ENCODE results near the gene CTXN3. TPM values are rescaled to one million over a fixed set of nuclear protein-coding genes. Genes with fewer than 3 reads are reported as not detected.
"Not testable (repeated sequence)": the region's sequence is repeated elsewhere in the genome, so short reads cannot be mapped to it uniquely, and the experiment has no call there.

The CTXN3 gene
- polyA plus RNA-seq, 4 donors = not detected

- Histone ChIP-seq H3K27me3 (ENCODE audit: control insufficient read depth in 3 of 3, insufficient read depth in 3 of 3, low read length in 3 of 3) (no peaks in the 10 kb centered on the region), H3K4me1 (ENCODE audit: control insufficient read depth in 3 of 3, insufficient read depth in 2 of 3, low read depth in 1 of 3, low read length in 2 of 3) (no peaks in the 10 kb centered on the region), H3K36me3 (ENCODE audit: control insufficient read depth in 3 of 3, insufficient read depth in 2 of 3, low read depth in 1 of 3, low read length in 3 of 3) (no peaks in the 10 kb centered on the region), H3K9me3 (ENCODE audit: control insufficient read depth in 2 of 2, insufficient read depth in 1 of 2, low read depth in 1 of 2, low read length in 1 of 2) (no peaks in the 10 kb centered on the region), H3K4me3 (ENCODE audit: low read depth in 1 of 3, low read length in 3 of 3) (no peak overlapping the region), H3K27ac (ENCODE audit: low read depth in 1 of 3, low read length in 2 of 3) (no peak overlapping the region)
- DNase-seq (no peak), FAIRE-seq (no peak)
- 57 to 68% (median 65%) methylated on average over 3 of the region's 3 CpGs for WGBS, 3 donors
These were observed 11.3 kb downstream of the CTXN3 start for GRCh38 chr5:127660047-127660733.

GRCh38 chr5:127664093-127664492, 15.2 kb downstream of the CTXN3 start:
- no peaks in the 10 kb centered on the region for H3K4me1 ChIP-seq (ENCODE audit: control insufficient read depth in 3 of 3, insufficient read depth in 2 of 3, low read depth in 1 of 3, low read length in 2 of 3)
- DNase-seq (no peak), FAIRE-seq (no peak)
- 75 to 80% (median 76%) methylated on average over 5 of the region's 5 CpGs for WGBS, 3 donors
- no peak overlapping the region for H3K27ac ChIP-seq (ENCODE audit: low read depth in 1 of 3, low read length in 2 of 3)
- no peaks in the 10 kb centered on the region for H3K27me3 ChIP-seq (ENCODE audit: control insufficient read depth in 3 of 3, insufficient read depth in 3 of 3, low read length in 3 of 3)
- no peaks in the 10 kb centered on the region for H3K36me3 ChIP-seq (ENCODE audit: control insufficient read depth in 3 of 3, insufficient read depth in 2 of 3, low read depth in 1 of 3, low read length in 3 of 3)
- no peaks in the 10 kb centered on the region for H3K9me3 ChIP-seq (ENCODE audit: control insufficient read depth in 2 of 2, insufficient read depth in 1 of 2, low read depth in 1 of 2, low read length in 1 of 2)
- H3K4me3 ChIP-seq (ENCODE audit: low read depth in 1 of 3, low read length in 3 of 3) = no peak overlapping the region

DNA sequence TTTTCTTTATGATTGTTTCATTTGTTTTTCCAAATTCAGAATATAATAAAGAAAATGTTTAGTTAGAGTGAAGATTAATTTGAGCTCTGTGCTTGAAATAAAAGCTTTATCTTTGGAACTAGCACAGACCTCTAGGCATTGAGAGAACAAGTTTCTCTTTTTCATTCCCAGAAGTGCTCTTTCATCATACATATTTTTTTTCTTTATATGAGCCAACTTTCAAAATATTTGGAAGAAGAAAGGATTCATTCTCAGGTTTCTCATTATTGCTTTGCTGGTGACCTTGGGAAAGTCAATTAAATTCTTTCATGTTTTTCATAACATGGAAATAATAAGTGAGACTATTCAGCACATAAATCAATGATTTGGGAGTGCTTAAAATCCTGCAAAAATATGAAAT, 16.8 kb downstream of the CTXN3 start:
- Histone ChIP-seq H3K27ac (ENCODE audit: low read depth in 1 of 3, low read length in 2 of 3) (no peak overlapping the region), H3K9me3 (ENCODE audit: control insufficient read depth in 2 of 2, insufficient read depth in 1 of 2, low read depth in 1 of 2, low read length in 1 of 2) (no peaks in the 10 kb centered on the region), H3K36me3 (ENCODE audit: control insufficient read depth in 3 of 3, insufficient read depth in 2 of 3, low read depth in 1 of 3, low read length in 3 of 3) (no peaks in the 10 kb centered on the region), H3K4me1 (ENCODE audit: control insufficient read depth in 3 of 3, insufficient read depth in 2 of 3, low read depth in 1 of 3, low read length in 2 of 3) (no peaks in the 10 kb centered on the region), H3K4me3 (ENCODE audit: low read depth in 1 of 3, low read length in 3 of 3) (no peak overlapping the region), H3K27me3 (ENCODE audit: control insufficient read depth in 3 of 3, insufficient read depth in 3 of 3, low read length in 3 of 3) (no peaks in the 10 kb centered on the region)
- no peak for FAIRE-seq
- no peak for DNase-seq

- FAIRE-seq (no peak), DNase-seq (no peak)
- no peak overlapping the region for H3K27ac ChIP-seq (ENCODE audit: low read depth in 1 of 3, low read length in 2 of 3)
- no peaks in the 10 kb centered on the region for H3K4me1 ChIP-seq (ENCODE audit: control insufficient read depth in 3 of 3, insufficient read depth in 2 of 3, low read depth in 1 of 3, low read length in 2 of 3)
- WGBS, 3 donors = 82 to 90% (median 85%) methylated on average over 3 of the region's 3 CpGs
- H3K9me3 ChIP-seq (ENCODE audit: control insufficient read depth in 2 of 2, insufficient read depth in 1 of 2, low read depth in 1 of 2, low read length in 1 of 2) = no peaks in the 10 kb centered on the region
- no peaks in the 10 kb centered on the region for H3K36me3 ChIP-seq (ENCODE audit: control insufficient read depth in 3 of 3, insufficient read depth in 2 of 3, low read depth in 1 of 3, low read length in 3 of 3)
- H3K4me3 ChIP-seq (ENCODE audit: low read depth in 1 of 3, low read length in 3 of 3) = no peak overlapping the region
- H3K27me3 ChIP-seq (ENCODE audit: control insufficient read depth in 3 of 3, insufficient read depth in 3 of 3, low read length in 3 of 3) = no peaks in the 10 kb centered on the region
These were observed 17.3 kb downstream of the CTXN3 start for GRCh38 chr5:127666043-127666716.

DNA sequence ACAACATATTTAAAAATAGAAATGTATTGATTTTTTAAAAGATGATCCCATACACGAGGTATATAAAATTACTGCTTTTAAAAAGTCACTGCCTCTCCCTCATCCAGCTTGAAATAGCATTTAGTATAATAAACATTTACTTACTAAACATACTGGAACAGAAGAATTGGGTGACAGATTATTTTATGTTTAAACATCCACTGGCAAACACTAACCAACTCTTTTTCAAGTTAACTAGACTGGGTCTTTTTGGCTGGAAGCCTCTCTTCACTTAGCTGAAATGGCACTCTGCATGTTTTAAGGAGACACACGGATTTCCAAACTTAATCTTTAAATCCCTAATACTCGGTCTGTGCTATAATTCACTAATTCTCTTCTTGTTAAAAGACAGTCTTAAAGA, 19.0 kb downstream of the CTXN3 start:
- 47 to 52% (median 48%) methylated on average over 3 of the region's 3 CpGs for WGBS, 3 donors
- Histone ChIP-seq H3K27me3 (ENCODE audit: control insufficient read depth in 3 of 3, insufficient read depth in 3 of 3, low read length in 3 of 3) (no peaks in the 10 kb centered on the region), H3K4me1 (ENCODE audit: control insufficient read depth in 3 of 3, insufficient read depth in 2 of 3, low read depth in 1 of 3, low read length in 2 of 3) (no peaks in the 10 kb centered on the region), H3K4me3 (ENCODE audit: low read depth in 1 of 3, low read length in 3 of 3) (no peak overlapping the region), H3K36me3 (ENCODE audit: control insufficient read depth in 3 of 3, insufficient read depth in 2 of 3, low read depth in 1 of 3, low read length in 3 of 3) (no peaks in the 10 kb centered on the region), H3K9me3 (ENCODE audit: control insufficient read depth in 2 of 2, insufficient read depth in 1 of 2, low read depth in 1 of 2, low read length in 1 of 2) (no peaks in the 10 kb centered on the region), H3K27ac (ENCODE audit: low read depth in 1 of 3, low read length in 2 of 3) (no peak overlapping the region)
- DNase-seq = no peak
- no peak for FAIRE-seq

DNA sequence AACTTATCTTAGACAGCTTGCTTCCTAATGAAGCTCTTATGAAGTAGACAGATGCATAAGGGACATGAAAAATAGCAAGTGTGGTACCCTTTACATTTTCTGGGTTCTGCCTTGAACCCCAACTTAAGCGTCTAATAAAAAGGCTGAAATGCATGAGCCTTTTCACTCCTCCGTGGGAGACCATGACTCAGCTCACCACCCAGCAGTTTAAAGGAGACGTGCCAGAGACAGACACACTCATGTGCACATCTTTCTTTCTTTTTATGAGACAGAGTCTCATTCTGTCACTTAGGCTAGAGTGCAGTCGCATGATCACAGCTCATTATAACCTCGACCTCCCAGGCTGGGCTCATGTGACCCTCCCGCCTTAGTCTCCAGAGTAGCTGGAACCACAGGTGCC, 22.3 kb downstream of the CTXN3 start:
- no peaks in the 10 kb centered on the region for H3K4me1 ChIP-seq (ENCODE audit: control insufficient read depth in 3 of 3, insufficient read depth in 2 of 3, low read depth in 1 of 3, low read length in 2 of 3)
- H3K27ac ChIP-seq (ENCODE audit: low read depth in 1 of 3, low read length in 2 of 3) = no peak overlapping the region
- no peaks in the 10 kb centered on the region for H3K36me3 ChIP-seq (ENCODE audit: control insufficient read depth in 3 of 3, insufficient read depth in 2 of 3, low read depth in 1 of 3, low read length in 3 of 3)
- H3K27me3 ChIP-seq (ENCODE audit: control insufficient read depth in 3 of 3, insufficient read depth in 3 of 3, low read length in 3 of 3) = no peaks in the 10 kb centered on the region
- no peak for FAIRE-seq
- 87 to 91% (median 90%) methylated on average over 6 of the region's 6 CpGs for whole genome bisulfite sequencing, 3 donors
- H3K9me3 ChIP-seq (ENCODE audit: control insufficient read depth in 2 of 2, insufficient read depth in 1 of 2, low read depth in 1 of 2, low read length in 1 of 2) = no peaks in the 10 kb centered on the region
- no peak for DNase-seq
- no peak overlapping the region for H3K4me3 ChIP-seq (ENCODE audit: low read depth in 1 of 3, low read length in 3 of 3)

GRCh38 chr5:127673117-127673800, 24.4 kb downstream of the CTXN3 start:
- WGBS, 3 donors = 57 to 73% (median 66%) methylated on average over 2 of the region's 2 CpGs
- FAIRE-seq = no peak
- no peak for DNase-seq

GRCh38 chr5:127676951-127677350, 28.1 kb downstream of the CTXN3 start:
- not testable (repeated sequence) for H3K4me3 ChIP-seq (ENCODE audit: low read depth in 1 of 3, low read length in 3 of 3); DNase-seq; H3K36me3 ChIP-seq (ENCODE audit: control insufficient read depth in 3 of 3, insufficient read depth in 2 of 3, low read depth in 1 of 3, low read length in 3 of 3); FAIRE-seq; H3K27me3 ChIP-seq (ENCODE audit: control insufficient read depth in 3 of 3, insufficient read depth in 3 of 3, low read length in 3 of 3); H3K27ac ChIP-seq (ENCODE audit: low read depth in 1 of 3, low read length in 2 of 3); H3K4me1 ChIP-seq (ENCODE audit: control insufficient read depth in 3 of 3, insufficient read depth in 2 of 3, low read depth in 1 of 3, low read length in 2 of 3); H3K9me3 ChIP-seq (ENCODE audit: control insufficient read depth in 2 of 2, insufficient read depth in 1 of 2, low read depth in 1 of 2, low read length in 1 of 2)

More at GRCh38 chr5:127673117-127673800, 24.4 kb downstream of the CTXN3 start:
- no peak overlapping the region for H3K27ac ChIP-seq (ENCODE audit: low read depth in 1 of 3, low read length in 2 of 3)
- H3K4me3 ChIP-seq (ENCODE audit: low read depth in 1 of 3, low read length in 3 of 3) = no peak overlapping the region
- no peaks in the 10 kb centered on the region for H3K36me3 ChIP-seq (ENCODE audit: control insufficient read depth in 3 of 3, insufficient read depth in 2 of 3, low read depth in 1 of 3, low read length in 3 of 3)
- no peaks in the 10 kb centered on the region for H3K27me3 ChIP-seq (ENCODE audit: control insufficient read depth in 3 of 3, insufficient read depth in 3 of 3, low read length in 3 of 3)
- H3K4me1 ChIP-seq (ENCODE audit: control insufficient read depth in 3 of 3, insufficient read depth in 2 of 3, low read depth in 1 of 3, low read length in 2 of 3) = no peaks in the 10 kb centered on the region
- no peaks in the 10 kb centered on the region for H3K9me3 ChIP-seq (ENCODE audit: control insufficient read depth in 2 of 2, insufficient read depth in 1 of 2, low read depth in 1 of 2, low read length in 1 of 2)
